ENCODE results near the gene ZNF586.
"Not testable (repeated sequence)": the region's sequence is repeated elsewhere in the genome, so short reads cannot be mapped to it uniquely, and the experiment has no call there.

The ZNF586 gene

GRCh38 chr19:57810410-57811295 is 41.2 kb downstream of the ZNF586 start:
- Mint-ChIP-seq H3K4me1 (ENCODE audit: low read depth) (peaks cover 40% of the 10 kb centered on the region), H3K36me3 (ENCODE audit: low read depth) (peaks cover 76% of the 10 kb centered on the region)
- not testable (repeated sequence) for H3K27ac Mint-ChIP-seq, H3K4me3 Mint-ChIP-seq, H3K9me3 Mint-ChIP-seq, H3K27me3 Mint-ChIP-seq
- intact Hi-C loops (cut with micrococcal nuclease): loop anchor here (10.0 kb wide), 1 partner anchor 46 kb away; the partner anchor contains the start of gene ZNF586

- H3K27ac Mint-ChIP-seq: no peak overlapping the region
- intact Hi-C loops (cut with micrococcal nuclease): loop anchor here (10.0 kb wide), 1 partner anchor 47 kb away; the partner anchor contains the start of gene ZNF586
- H3K27me3 Mint-ChIP-seq: no peaks in the 10 kb centered on the region
- H3K4me3 Mint-ChIP-seq: no peak overlapping the region
- H3K36me3 Mint-ChIP-seq (ENCODE audit: low read depth): peaks cover 65% of the 10 kb centered on the region
- H3K9me3 Mint-ChIP-seq: no peaks in the 10 kb centered on the region
- H3K4me1 Mint-ChIP-seq (ENCODE audit: low read depth): peaks cover 40% of the 10 kb centered on the region
Measured at GRCh38 chr19:57812226-57812625, 42.8 kb downstream of the ZNF586 start.

GRCh38 chr19:57812975-57813820 is 43.7 kb downstream of the ZNF586 start:
- H3K27me3 Mint-ChIP-seq, H3K4me3 Mint-ChIP-seq, H3K27ac Mint-ChIP-seq, H3K9me3 Mint-ChIP-seq: not testable (repeated sequence)
- peaks cover 56% of the 10 kb centered on the region for H3K36me3 Mint-ChIP-seq (ENCODE audit: low read depth)
- intact Hi-C loops (cut with micrococcal nuclease): loop anchor here (10.0 kb wide), 1 partner anchor 48 kb away; the partner anchor contains the start of gene ZNF586
- H3K4me1 Mint-ChIP-seq (ENCODE audit: low read depth): peaks cover 40% of the 10 kb centered on the region

GRCh38 chr19:57813919-57814504 is 44.5 kb downstream of the ZNF586 start:
- intact Hi-C loops (cut with micrococcal nuclease): loop anchor here (10.0 kb wide), 1 partner anchor 49 kb away; the partner anchor contains the start of gene ZNF586
- H3K27me3 Mint-ChIP-seq: no peaks in the 10 kb centered on the region
- H3K9me3 Mint-ChIP-seq: no peaks in the 10 kb centered on the region
- H3K36me3 Mint-ChIP-seq (ENCODE audit: low read depth): peaks cover 47% of the 10 kb centered on the region
- peak overlapping the region; percentile 84 for H3K27ac Mint-ChIP-seq
- peaks cover 40% of the 10 kb centered on the region for H3K4me1 Mint-ChIP-seq (ENCODE audit: low read depth)
- peak overlapping the region; percentile 93 for H3K4me3 Mint-ChIP-seq

- peak within 1 kb of the TSS; percentile 93 for H3K4me3 Mint-ChIP-seq
- peaks cover 39% of the 10 kb centered on the region for H3K4me1 Mint-ChIP-seq (ENCODE audit: low read depth)
- H3K36me3 Mint-ChIP-seq (ENCODE audit: low read depth): peaks cover 47% of the 10 kb centered on the region
- no peaks in the 10 kb centered on the region for H3K9me3 Mint-ChIP-seq
- intact Hi-C loops (cut with micrococcal nuclease): loop anchor here (5.0 to 10.0 kb wide), 2 partner anchors 50 to 87 kb away; partner anchors contain the start of genes ZNF586 and ZNF671
- H3K27ac Mint-ChIP-seq: peak within 1 kb of the TSS; percentile 84
- no peaks in the 10 kb centered on the region for H3K27me3 Mint-ChIP-seq
Measured at GRCh38 chr19:57814505-57815246, 45.2 kb downstream of the ZNF586 start, which contains the start of gene ZNF552. Gene ZNF552 (minus strand): TSS chr19:57814913. CDS start chr19:57814743, 170 bp downstream.

- intact Hi-C loops (cut with micrococcal nuclease): loop anchor here (5.0 to 10.0 kb wide), 2 partner anchors 51 to 88 kb away; partner anchors contain the start of genes ZNF586 and ZNF671
- Mint-ChIP-seq H3K4me1 (ENCODE audit: low read depth) (peaks cover 41% of the 10 kb centered on the region), H3K36me3 (ENCODE audit: low read depth) (peaks cover 47% of the 10 kb centered on the region), H3K4me3 (peak overlapping the region; percentile 93), H3K27ac (peak overlapping the region; percentile 84), H3K27me3 (no peaks in the 10 kb centered on the region), H3K9me3 (no peaks in the 10 kb centered on the region)
Measured at GRCh38 chr19:57815247-57816075, 46.0 kb downstream of the ZNF586 start.

GRCh38 chr19:57816652-57817051 is 47.2 kb downstream of the ZNF586 start:
- H3K36me3 Mint-ChIP-seq (ENCODE audit: low read depth): peaks cover 46% of the 10 kb centered on the region
- H3K4me3 Mint-ChIP-seq: no peak overlapping the region
- H3K27ac Mint-ChIP-seq: no peak overlapping the region
- peaks cover 50% of the 10 kb centered on the region for H3K4me1 Mint-ChIP-seq (ENCODE audit: low read depth)
- H3K9me3 Mint-ChIP-seq: no peaks in the 10 kb centered on the region
- H3K27me3 Mint-ChIP-seq: no peaks in the 10 kb centered on the region
- intact Hi-C loops (cut with micrococcal nuclease): loop anchor here (5.0 to 10.0 kb wide), 2 partner anchors 52 to 89 kb away; partner anchors contain the start of genes ZNF586 and ZNF671

- Mint-ChIP-seq H3K4me1 (ENCODE audit: low read depth) (peaks cover 48% of the 10 kb centered on the region), H3K27ac (no peak overlapping the region), H3K36me3 (ENCODE audit: low read depth) (peaks cover 49% of the 10 kb centered on the region), H3K4me3 (no peak overlapping the region), H3K27me3 (no peaks in the 10 kb centered on the region), H3K9me3 (no peaks in the 10 kb centered on the region)
- intact Hi-C loops (cut with micrococcal nuclease): loop anchor here (5.0 to 10.0 kb wide), 2 partner anchors 53 to 91 kb away; partner anchors contain the start of genes ZNF586 and ZNF671
Measured at GRCh38 chr19:57817976-57818375, 48.5 kb downstream of the ZNF586 start.

- intact Hi-C loops (cut with micrococcal nuclease): loop anchor here (5.0 to 10.0 kb wide), 2 partner anchors 54 to 91 kb away; partner anchors contain the start of genes ZNF586 and ZNF671
- H3K4me1 Mint-ChIP-seq (ENCODE audit: low read depth): peaks cover 48% of the 10 kb centered on the region
Measured at GRCh38 chr19:57818378-57818777, 48.9 kb downstream of the ZNF586 start.

GRCh38 chr19:57819475-57820148 is 50.1 kb downstream of the ZNF586 start:
- peaks cover 48% of the 10 kb centered on the region for H3K4me1 Mint-ChIP-seq (ENCODE audit: low read depth)
- no peaks in the 10 kb centered on the region for H3K9me3 Mint-ChIP-seq
- peak overlapping the region; percentile 94 for H3K4me3 Mint-ChIP-seq
- peaks cover 53% of the 10 kb centered on the region for H3K36me3 Mint-ChIP-seq (ENCODE audit: low read depth)
- H3K27ac Mint-ChIP-seq: peak overlapping the region; percentile 91
- intact Hi-C loops (cut with micrococcal nuclease): loop anchor here (5.0 to 10.0 kb wide), 2 partner anchors 55 to 92 kb away; partner anchors contain the start of genes ZNF586 and ZNF671
- no peaks in the 10 kb centered on the region for H3K27me3 Mint-ChIP-seq

More at GRCh38 chr19:57818378-57818777, 48.9 kb downstream of the ZNF586 start:
- no peaks in the 10 kb centered on the region for H3K27me3 Mint-ChIP-seq
- H3K36me3 Mint-ChIP-seq (ENCODE audit: low read depth): peaks cover 47% of the 10 kb centered on the region
- no peaks in the 10 kb centered on the region for H3K9me3 Mint-ChIP-seq
- no peak overlapping the region for H3K27ac Mint-ChIP-seq
- H3K4me3 Mint-ChIP-seq: no peak overlapping the region

- peaks cover 41% of the 10 kb centered on the region for H3K4me1 Mint-ChIP-seq (ENCODE audit: low read depth)
- intact Hi-C loops (cut with micrococcal nuclease): no loop called here
- peaks cover 57% of the 10 kb centered on the region for H3K36me3 Mint-ChIP-seq (ENCODE audit: low read depth)
- H3K27ac Mint-ChIP-seq: peak overlapping the region; percentile 91
- H3K27me3 Mint-ChIP-seq: no peaks in the 10 kb centered on the region
- H3K9me3 Mint-ChIP-seq: no peaks in the 10 kb centered on the region
- peak overlapping the region; percentile 94 for H3K4me3 Mint-ChIP-seq
Measured at GRCh38 chr19:57820599-57820998, 51.1 kb downstream of the ZNF586 start.

Data from dendritic cell treated with granulocyte-macrophage colony-stimulating factor and Interleukin-4, amounts not matched to agents 40 ng/mL and 50 ng/mL, for 4 days (primary cell).